HL-60/S4 (cell line): ENCODE results near the gene HYAL2.
"Not testable (repeated sequence)": the region's sequence is repeated elsewhere in the genome, so short reads cannot be mapped to it uniquely, and the experiment has no call there.

Source experiments
- in situ Hi-C: fragments of 300-500 bp; cut with MboI; formaldehyde crosslinking; loops from 2 replicates; pipeline ENCODE4 v1.14.3; 2022; ENCODE audit warnings: low sequenced_read_pairs

HYAL2 gene

DNA sequence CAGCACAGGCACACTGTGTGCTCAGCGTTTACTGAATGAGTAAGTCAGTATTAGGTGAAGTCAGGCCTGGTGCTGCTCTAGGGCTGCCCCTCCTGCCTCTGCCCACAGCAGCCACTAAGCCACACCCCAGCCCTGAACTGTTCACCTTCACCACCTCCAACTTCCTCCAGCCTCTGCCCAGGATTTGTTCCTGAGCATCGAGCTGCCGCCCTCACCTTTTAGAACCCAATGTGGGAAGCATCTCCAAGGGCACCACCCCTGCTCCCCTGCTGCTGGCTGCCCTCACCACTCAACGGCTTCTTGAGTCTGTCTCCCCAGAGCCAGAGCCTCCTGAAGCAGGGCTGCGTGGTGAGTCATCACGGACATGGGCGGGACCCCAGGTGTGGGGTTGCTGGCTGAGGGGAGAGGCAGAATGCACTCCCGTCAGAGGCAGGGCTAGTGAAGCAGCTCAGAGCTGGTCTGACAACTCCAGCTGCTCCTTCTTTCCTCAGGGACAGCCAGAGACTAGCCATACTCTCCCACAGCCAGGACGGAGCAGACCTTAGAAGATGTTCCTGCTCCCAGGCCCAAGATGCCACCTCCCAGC, 5.8 kb downstream of the HYAL2 start:
- in situ Hi-C loops = no loop called here

- in situ Hi-C loops = no loop called here
These were observed 7.7 kb downstream of the HYAL2 start for GRCh38 chr3:50314816-50315215.

DNA sequence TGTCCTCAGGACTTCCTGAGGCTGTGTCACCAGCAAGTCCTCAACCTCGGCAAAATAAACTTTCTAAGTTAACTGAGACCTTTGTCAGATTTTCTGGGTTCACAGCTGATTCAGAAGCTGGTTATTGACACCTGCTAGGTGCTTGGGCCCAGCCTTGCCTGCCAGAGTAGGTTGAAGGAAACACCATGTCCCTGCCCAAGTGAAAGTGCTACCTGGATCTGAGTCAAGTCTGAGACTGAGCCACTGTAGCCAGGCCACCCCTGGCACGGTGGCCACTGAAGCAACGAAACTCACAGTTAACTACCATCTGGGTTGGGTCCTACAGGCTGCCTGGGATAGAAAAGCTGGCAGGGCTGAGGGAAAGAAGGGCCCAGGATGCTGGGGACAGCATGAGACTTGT, 8.2 kb downstream of the HYAL2 start:
- in situ Hi-C loops = no loop called here

DNA sequence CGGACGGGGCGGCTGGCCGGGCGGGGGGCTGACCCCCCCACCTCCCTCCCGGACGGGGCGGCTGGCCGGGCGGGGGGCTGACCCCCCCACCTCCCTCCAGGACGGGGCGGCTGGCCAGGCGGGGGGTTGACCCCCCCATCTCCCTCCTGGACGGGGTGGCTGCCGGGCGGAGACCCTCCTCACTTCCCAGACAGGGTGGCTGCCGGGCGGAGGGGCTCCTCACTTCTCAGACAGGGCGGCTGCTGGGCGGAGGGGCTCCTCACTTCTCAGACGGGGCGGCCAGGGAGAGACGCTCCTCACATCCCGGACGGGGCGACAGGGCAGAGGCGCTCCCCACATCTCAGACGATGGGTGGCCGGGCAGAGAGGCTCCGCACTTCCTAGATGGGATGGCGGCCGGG, 10.5 kb downstream of the HYAL2 start:
- in situ Hi-C loops = not testable (repeated sequence)

DNA sequence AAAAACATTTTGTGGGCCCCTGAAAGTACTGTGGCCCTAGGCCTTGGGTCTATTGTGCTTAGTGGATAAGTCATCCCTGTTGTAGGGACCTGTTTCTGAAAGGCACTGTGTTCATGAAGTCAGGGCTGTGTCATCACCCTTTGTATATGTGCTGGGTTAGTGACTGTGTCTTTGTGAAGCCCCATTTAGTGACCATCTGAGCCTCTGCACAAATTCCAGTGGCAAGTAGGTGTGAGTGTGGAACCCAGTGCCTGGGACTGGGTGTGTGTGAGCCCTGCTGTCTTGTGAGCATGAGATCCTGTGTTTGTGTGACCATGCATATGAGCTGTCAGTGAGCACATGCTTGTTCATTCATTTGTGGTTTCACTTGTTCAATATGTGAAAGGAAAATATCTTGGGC, 17.9 kb downstream of the HYAL2 start:
- in situ Hi-C loops = no loop called here

- in situ Hi-C loops = no loop called here
These were observed 19.3 kb downstream of the HYAL2 start, which contains the start of gene HYAL1 for GRCh38 chr3:50303013-50303815. Gene HYAL1, minus strand, starts transcription at chr3:50303574. Its CDS starts 618 bp downstream, at chr3:50302956.

GRCh38 chr3:50302095-50303012, 20.2 kb downstream of the HYAL2 start:
- in situ Hi-C loops = no loop called here

GRCh38 chr3:50300681-50301254, 21.8 kb downstream of the HYAL2 start:
- in situ Hi-C loops = no loop called here

DNA sequence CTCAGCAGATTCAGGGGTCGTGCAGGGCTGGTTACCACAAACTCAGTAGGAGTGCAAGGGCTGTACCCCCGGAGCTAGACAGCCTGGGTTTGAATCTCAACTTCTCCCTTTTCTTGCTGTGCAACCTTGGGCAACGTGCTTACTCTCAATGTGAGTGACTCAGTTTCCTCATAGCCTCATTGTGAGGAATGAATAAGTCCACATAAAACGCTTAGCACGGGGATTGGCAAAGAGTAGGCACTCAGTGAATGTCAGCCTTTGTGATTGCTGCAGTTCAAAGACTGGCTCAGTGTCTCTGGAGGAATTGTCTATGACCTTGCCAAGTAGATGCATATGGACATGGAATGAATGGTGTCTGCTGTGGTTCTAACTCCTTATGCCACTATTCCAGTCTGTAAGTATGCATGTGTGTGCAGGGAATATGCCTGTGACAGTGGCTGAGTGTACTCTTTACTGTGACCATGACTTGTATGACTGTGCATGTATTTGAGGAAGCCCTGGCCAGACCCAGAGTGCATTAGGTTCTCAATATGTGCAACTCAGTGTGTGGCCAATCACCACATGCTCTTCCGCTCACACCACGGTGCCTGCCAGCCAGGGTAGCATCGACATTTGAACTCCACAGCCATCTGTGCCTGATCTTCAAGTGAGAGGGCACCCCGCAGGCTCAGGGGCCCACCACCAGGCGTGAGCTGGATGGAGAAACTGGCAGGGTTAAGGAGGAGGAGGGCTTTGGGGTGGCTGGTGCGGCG, 22.4 kb downstream of the HYAL2 start:
- in situ Hi-C loops = no loop called here

DNA sequence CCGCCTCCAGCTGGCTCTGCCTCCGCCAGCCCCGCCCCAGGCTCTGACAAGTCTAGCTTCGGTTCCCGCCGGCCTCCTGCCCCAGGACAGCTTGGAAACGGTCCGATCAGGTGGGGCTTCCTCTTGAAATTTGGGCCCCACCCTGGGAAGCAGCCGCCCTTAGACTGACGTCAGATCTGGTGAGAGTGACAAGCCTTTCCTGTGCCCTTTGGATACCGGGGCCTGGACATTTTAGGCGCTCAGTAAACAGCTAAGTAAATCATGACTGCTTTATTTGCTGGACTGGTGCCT, 23.0 kb downstream of the HYAL2 start:
- in situ Hi-C loops = no loop called here

GRCh38 chr3:50298836-50299637, 23.5 kb downstream of the HYAL2 start, which contains the start of the genes HYAL3 and NAA80:
Gene HYAL3, minus strand, starts transcription at chr3:50299405. Its CDS starts 3,803 bp downstream, at chr3:50295602.
Gene NAA80, minus strand, starts transcription at chr3:50299405. Its CDS starts 1,942 bp downstream, at chr3:50297463.
- in situ Hi-C loops = no loop called here

DNA sequence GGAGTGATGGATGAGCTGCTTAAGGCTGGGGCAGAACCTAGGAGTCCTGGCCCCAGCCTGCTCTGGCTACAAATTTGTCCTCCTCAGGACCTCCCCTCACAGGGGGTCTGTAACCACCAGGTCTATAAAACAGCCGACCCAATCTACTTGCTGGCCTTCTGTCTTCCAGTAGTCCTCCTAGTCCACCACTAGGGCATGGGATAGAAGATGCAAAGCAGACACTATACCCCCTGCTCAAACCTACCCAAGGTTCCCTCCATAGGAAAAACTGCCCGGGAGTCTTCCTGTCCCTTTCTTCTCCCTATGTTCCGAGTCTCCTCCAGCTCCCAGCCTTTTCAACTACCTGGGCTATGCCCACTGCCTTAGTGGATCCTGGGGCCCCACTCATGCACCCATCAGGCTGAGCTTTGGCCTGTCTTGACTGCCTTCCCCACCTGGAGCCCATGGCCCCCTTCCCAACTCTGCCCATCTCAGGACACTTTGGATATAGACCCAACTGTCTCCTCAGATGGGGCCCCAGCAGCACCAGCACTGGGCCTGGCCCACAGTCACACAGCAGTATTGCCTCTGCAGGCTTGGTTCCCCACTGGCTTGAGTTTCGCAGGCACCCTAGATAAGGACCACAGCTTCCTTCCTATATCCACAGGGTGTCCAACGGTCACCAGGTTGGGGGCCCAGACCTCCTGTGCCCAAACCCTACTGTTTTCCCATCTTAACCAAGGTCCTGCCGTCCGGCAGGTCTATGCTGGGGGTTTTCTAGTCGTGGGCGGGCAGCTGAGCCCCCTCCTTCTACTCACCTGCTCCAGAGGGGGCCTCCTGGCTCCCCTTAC, 24.4 kb downstream of the HYAL2 start:
- in situ Hi-C loops = no loop called here

DNA sequence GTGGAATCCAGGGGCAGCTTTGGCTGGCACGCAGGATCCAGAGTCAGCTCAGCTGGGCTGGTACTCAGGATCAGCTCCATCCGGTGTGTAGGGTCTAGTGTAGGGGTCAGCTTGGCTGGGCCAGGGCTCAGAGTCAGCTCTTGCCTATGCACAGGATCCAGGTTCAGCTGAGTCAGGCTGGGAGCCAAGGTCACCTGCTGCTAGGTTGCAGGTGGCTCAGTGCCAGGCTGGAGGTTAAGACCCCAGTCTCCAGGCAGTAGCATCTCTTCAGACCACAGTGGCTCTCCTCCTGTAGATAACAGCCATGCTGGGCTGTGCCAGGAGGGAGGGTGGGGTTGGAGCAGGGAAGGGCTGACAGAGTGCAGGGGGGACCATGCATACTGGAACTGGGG, 25.2 kb downstream of the HYAL2 start:
- in situ Hi-C loops = no loop called here

DNA sequence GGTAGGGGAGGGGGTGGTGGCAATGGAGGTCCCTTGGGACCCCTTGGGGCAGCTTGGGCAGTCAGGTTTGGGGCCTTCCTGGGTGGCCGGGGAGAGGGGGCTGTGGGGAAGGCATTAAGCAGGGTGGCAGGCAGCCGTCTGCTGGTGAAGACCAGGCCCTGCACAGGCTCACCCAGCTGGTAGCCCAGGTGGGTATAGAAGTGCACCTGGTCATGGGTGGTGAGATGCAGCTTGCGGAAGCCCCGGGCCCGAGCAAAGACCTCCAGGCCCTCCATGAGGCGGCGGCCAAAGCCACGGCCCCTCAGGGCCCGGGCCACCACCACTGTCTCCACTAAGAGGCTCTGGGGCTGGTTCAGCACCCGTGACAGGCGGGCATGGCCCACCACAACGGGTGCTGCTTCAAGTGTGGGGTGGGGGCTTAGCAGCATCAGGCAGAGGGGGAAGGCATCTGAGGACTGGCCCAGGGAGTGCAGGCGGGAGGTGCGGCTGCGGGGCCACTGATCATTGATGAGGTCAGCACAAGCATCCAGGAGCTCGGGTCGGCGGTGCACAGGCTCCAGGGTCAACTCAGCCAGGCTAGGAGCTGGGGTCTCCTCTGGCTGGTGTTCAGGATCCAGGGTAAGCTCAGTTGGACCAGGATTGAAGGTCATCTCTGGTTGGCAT, 25.7 kb downstream of the HYAL2 start:
- in situ Hi-C loops = no loop called here

DNA sequence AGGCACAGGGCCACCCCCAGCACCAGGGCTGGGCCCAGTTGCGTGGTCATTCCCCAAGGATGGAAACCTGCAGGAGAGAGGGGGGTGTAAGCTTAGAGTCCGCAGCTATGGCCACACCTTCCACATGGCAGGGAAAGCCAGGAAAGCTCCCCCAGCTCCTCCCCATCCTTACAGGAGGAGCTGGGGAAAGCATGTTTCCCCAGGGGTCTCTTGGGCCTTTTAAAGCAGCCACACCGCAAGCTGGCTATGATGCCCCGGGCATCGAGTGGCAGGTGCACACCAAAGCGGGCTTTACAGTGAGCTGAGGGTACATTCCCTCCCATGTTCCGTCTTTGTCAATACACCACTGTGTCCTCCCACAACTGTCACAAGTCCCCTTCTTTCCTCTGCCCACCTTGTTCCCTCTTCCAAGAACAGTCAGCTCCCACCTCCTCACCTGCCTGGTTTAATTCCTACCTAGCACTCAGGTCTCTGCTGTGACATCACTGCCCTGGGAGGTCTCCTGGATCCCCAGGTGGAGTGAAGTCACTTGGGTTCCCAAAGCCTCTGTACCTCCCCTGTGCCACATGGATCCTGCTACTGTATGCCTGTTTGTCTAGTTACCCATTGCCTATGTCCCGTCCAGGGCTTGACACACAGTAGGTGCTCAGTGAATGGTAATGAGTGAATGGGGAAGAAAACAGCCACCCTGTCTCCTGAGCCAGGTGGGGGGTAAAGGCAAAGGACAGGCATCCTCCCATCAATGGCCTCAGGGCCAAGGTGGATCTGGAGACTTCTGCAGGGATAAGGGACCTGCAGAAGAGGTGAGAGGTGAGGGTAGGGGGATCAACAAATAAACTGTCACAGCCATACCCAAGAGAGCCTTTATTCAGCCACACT, 26.8 kb downstream of the HYAL2 start:
- in situ Hi-C loops = no loop called here

DNA sequence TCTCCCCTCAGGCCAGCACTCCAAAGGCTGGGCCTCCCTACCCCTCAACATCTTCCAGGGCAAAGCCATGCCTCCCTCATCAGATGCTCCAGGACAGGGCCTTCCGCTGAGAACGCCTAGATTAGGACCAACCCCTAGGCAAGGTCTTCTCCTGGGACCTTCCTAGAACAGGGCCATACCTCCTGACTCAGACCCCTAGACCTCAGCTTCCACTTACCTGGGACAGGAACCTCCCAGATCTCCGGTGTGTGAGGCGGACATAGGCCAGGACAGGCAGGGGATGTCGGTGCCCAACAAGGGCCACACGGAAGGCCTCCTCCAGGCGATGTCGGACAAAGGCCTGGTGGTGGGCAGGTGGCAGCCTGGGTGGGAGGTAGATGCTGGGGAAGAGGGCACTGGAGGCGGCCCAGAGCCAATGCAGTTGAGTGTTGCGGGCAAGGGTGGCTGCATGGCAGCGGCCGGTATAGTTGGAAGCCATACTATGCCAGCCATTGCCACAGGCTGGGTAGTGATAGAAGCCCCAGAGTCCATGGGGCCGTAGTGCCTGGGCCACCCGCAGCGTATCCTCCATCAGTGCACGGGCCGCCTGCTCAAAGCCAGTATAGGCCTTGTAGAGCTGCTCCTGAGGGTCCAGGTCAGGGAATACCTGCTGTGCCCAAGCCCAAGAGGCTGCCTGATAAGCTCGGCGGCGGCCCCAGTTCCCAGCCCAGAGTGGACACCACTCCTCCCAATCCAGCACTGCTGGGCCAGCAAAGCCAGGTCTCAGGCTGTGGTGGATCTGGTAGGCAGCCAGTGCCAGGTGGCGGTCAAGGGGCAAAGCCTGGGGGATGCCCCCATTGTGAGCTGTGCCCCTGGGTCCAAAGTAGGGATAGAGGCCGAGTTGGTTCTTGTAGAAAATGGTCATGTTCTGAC, 27.8 kb downstream of the HYAL2 start:
- in situ Hi-C loops = no loop called here
